Nephron (organoid): ENCODE data around the gene KDM1A.
A peak's percentile ranks its signal among the peaks of the same experiment; 100 is the strongest.

Experiments used
- H3K27ac Mint-ChIP-seq, 3 experiments: 2 replicates each; pipeline ENCODE4 v1.8.0; 2020; ENCODE audit warnings: mixed read lengths in 3 of 3, mild to moderate bottlenecking in 2 of 3, moderate library complexity in 1 of 3
- H3K27me3 Mint-ChIP-seq: 2 replicates; pipeline ENCODE4 v1.8.0; 2021; ENCODE audit warnings: low read depth, mild to moderate bottlenecking, moderate library complexity, mixed read lengths
- H3K36me3 Mint-ChIP-seq: 2 replicates; pipeline ENCODE4 v1.8.0; 2020; ENCODE audit warnings: low read depth, mixed read lengths
- H3K4me1 Mint-ChIP-seq: 2 replicates; pipeline ENCODE4 v1.8.0; 2020; ENCODE audit warnings: mixed read lengths
- H3K4me3 Mint-ChIP-seq, 3 experiments: 2 replicates each; pipeline ENCODE4 v1.8.0; 2020; ENCODE audit warnings: mild to moderate bottlenecking in 3 of 3, mixed read lengths in 3 of 3, moderate library complexity in 2 of 3
- H3K9me3 Mint-ChIP-seq: 2 replicates; pipeline ENCODE4 v1.8.0; 2020; ENCODE audit warnings: mixed read lengths
- TF ChIP-seq, protein P1 (sequence below), 3 experiments: fragments of 200-600 bp; sonication (generic); IDR thresholded peaks; one replicate each; pipeline ENCODE4 v1.5.0; 2021; ENCODE audit warnings: antibody characterized with exemption in 3 of 3; ENCODE audit not compliant: unreplicated experiment in 3 of 3

The KDM1A gene

DNA sequence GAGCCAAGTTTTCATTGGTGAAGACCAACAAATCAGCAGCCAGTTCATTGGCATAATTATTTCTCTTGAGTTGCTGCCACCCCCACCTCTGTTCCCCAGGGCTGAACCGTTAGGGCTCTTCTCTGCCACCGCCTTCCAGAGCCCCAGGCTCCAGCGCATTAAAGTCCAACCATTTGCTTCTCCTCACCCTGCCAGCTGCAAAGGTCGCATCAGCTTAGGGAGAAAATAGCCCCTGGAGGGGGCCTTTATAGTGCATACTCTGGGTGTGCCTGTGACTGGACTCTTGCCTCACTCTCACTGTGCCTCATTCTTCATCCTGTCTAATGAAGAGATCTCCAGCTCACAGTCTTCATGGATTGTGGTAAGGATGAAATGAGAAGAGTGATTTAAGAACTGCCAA is 50.4 kb downstream of the KDM1A start:
- Mint-ChIP-seq H3K4me1 (no peaks in the 10 kb centered on the region), H3K36me3 (peaks cover 85% of the 10 kb centered on the region), H3K27ac (no peak overlapping the region), H3K27me3 (peaks cover 3% of the 10 kb centered on the region), H3K4me3 (no peak overlapping the region), H3K9me3 (no peaks in the 10 kb centered on the region)
- TF ChIP-seq, protein P1, sequence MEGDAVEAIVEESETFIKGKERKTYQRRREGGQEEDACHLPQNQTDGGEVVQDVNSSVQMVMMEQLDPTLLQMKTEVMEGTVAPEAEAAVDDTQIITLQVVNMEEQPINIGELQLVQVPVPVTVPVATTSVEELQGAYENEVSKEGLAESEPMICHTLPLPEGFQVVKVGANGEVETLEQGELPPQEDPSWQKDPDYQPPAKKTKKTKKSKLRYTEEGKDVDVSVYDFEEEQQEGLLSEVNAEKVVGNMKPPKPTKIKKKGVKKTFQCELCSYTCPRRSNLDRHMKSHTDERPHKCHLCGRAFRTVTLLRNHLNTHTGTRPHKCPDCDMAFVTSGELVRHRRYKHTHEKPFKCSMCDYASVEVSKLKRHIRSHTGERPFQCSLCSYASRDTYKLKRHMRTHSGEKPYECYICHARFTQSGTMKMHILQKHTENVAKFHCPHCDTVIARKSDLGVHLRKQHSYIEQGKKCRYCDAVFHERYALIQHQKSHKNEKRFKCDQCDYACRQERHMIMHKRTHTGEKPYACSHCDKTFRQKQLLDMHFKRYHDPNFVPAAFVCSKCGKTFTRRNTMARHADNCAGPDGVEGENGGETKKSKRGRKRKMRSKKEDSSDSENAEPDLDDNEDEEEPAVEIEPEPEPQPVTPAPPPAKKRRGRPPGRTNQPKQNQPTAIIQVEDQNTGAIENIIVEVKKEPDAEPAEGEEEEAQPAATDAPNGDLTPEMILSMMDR (IDR thresholded peaks at IDR 0.05; ENCODE audit: unreplicated experiment in 3 of 3): no peak

DNA sequence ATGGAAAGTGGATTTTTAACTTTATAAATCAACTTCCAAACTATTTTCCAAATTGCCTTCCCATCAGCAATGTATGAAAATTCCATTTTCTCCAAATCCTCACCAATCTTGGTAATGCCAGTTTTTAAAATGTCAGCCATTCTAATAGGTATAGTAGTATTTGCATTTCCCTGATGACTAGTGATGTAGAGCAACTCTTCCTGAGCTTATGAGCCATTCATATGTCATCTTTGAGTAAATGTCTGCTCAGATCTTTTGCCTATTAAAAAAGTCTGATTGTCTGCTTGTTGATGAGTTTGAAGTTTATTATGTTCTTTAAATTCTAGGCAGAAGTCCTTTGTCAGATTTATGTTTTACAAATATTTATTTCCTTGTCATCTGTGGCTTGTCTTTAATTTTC is 54.7 kb downstream of the KDM1A start:
- TF ChIP-seq, protein P1 (IDR thresholded peaks at IDR 0.05; ENCODE audit: unreplicated experiment in 3 of 3): no peak
- Mint-ChIP-seq H3K36me3 (peaks cover 79% of the 10 kb centered on the region), H3K27me3 (peaks cover 3% of the 10 kb centered on the region), H3K4me1 (no peaks in the 10 kb centered on the region), H3K27ac (no peak overlapping the region), H3K9me3 (no peaks in the 10 kb centered on the region), H3K4me3 (no peak overlapping the region)

DNA sequence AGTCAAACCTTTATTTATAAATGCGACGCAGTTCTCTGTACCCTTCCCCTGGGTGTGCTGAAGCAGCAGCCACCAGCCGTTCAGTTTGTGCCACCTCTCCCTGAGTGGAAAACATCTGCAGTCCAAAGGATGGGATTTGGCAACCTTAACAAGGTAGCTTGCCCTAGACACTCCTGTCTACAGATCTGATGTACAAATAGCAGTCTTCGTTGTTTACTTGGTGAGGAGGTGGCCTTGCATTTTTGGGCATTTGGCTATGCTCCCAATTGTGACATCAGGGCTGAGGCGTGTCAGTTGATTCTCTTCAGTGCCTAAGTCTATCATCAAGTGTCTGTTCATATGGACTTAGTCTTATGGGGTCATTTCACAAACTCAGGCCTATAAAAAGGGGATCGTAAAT is 59.8 kb downstream of the KDM1A start:
- TF ChIP-seq, protein P1 (IDR thresholded peaks at IDR 0.05; ENCODE audit: unreplicated experiment in 3 of 3): no peak
- H3K27ac Mint-ChIP-seq: no peak overlapping the region
- no peaks in the 10 kb centered on the region for H3K4me1 Mint-ChIP-seq
- H3K4me3 Mint-ChIP-seq: no peak overlapping the region
- peaks cover 84% of the 10 kb centered on the region for H3K36me3 Mint-ChIP-seq
- no peaks in the 10 kb centered on the region for H3K27me3 Mint-ChIP-seq
- H3K9me3 Mint-ChIP-seq: no peaks in the 10 kb centered on the region

DNA sequence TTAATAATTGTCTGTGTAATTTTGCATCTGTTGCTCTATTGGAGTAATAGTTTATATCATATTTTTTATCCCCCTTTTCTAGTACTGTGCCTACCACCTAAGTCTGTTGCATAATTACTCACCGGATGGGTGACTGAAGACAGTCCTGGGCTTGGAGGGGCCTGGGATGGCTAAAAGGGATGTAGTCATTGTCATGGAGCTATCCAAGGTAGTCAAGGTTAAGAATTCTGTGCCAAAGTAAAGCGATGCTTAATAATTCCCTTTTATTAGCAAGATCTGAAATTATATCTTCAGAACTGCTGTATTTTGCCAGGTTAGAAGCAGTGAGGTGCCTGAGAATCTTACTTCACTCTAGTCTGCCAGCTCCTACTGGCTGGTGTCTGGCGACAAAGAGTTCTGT is 61.6 kb downstream of the KDM1A start:
- Mint-ChIP-seq H3K27ac (no peak overlapping the region), H3K4me3 (no peak overlapping the region), H3K36me3 (peaks cover 89% of the 10 kb centered on the region), H3K4me1 (peaks cover 4% of the 10 kb centered on the region), H3K27me3 (no peaks in the 10 kb centered on the region), H3K9me3 (no peaks in the 10 kb centered on the region)
- TF ChIP-seq, protein P1 (IDR thresholded peaks at IDR 0.05; ENCODE audit: unreplicated experiment in 3 of 3): no peak

DNA sequence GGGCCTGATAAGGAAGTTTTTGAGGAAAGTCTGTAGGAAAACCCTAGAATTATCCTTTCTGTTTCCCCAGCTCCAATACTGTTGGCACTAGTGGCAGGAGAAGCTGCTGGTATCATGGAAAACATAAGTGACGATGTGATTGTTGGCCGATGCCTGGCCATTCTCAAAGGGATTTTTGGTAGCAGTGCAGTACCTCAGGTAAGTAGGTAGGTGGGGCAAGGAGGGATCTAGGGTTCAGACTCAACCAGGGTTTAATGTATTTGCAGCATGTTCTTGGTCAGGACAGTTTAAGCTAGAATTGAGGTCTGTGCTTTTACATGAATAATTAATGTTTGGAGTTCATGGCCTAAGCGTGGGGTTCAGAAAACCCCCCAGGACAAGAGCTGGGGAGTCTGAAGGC is 62.1 kb downstream of the KDM1A start:
- Mint-ChIP-seq H3K27me3 (no peaks in the 10 kb centered on the region), H3K27ac (no peak overlapping the region), H3K4me1 (peaks cover 9% of the 10 kb centered on the region), H3K36me3 (peaks cover 92% of the 10 kb centered on the region), H3K9me3 (no peaks in the 10 kb centered on the region), H3K4me3 (no peak overlapping the region)
- TF ChIP-seq, protein P1 (IDR thresholded peaks at IDR 0.05; ENCODE audit: unreplicated experiment in 3 of 3): peak; percentile 28 to 35 (median 31)

DNA sequence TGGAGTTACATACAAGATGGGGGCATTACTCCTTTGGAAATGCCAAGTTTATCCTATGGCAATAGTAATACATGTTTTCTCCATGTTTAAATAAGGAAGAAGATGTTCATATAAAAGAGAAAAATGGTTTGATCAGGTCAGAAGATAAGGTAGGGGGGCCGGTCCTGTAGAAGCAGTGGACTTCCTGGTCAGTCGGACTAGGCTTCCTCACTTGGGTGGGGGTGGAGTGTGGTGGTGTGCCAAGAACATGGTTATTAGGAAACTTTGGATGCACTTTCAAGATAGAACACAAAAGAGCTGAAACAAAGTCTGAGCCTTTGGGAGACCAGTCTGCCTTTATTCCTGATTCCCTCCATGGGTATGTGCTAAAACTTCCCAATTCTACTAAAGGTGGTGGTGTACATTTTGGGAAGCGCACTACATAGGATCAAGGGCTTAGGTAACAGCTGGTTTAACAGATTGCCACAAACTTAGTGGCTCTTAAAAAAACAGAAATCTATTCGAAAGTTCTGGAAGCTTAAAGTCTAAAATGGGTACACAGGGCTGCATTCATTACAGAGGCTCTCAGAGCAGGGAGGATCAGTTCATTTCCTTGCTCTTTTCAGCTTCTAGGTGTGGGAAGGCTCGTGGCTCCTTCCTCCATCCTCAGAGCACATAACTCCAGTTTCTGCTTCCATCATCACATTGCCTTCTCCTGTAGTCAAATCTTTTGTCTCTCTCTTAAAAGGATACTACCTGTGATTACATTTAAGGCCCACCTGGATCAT is 64.6 kb downstream of the KDM1A start:
- no peak overlapping the region for H3K27ac Mint-ChIP-seq
- TF ChIP-seq, protein P1 (IDR thresholded peaks at IDR 0.05; ENCODE audit: unreplicated experiment in 3 of 3): no peak
- peaks cover 12% of the 10 kb centered on the region for H3K4me1 Mint-ChIP-seq
- no peaks in the 10 kb centered on the region for H3K27me3 Mint-ChIP-seq
- peaks cover 93% of the 10 kb centered on the region for H3K36me3 Mint-ChIP-seq
- H3K9me3 Mint-ChIP-seq: no peaks in the 10 kb centered on the region
- H3K4me3 Mint-ChIP-seq: no peak overlapping the region
